Fibroblast of skin of scalp (primary cell): ENCODE data around the gene SEL1L.
A peak's percentile ranks its signal among the peaks of the same experiment; 100 is the strongest.
"Not testable (repeated sequence)": the region's sequence is repeated elsewhere in the genome, so short reads cannot be mapped to it uniquely, and the experiment has no call there.

ENCODE experiments used
- DNase-seq: peaks from one replicate; pipeline ENCODE4 v3.0.0-alpha.2; 2013

Gene SEL1L

GRCh38 chr14:81525129-81525528 lies 8.5 kb downstream of the SEL1L start:
- DNase-seq, result no peak

DNA sequence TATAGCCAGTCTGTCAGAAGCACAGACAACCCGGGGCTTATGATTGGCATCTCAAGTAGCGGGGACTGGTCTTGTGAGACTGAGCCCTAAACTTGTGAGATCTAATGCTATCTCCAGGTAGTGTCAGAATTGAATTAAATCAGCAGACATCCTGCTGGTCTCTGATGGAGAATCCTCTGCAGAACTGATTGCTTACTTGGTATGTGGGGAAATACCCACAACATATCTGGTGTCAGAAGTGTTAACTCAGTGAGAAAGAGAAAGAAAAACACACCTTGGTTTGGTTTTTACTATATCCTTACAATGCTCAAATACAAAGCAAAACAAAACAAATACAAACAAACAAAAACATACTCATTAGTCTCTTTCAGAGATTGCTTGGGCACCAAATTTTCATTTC lies 10.0 kb downstream of the SEL1L start:
- no peak for DNase-seq

GRCh38 chr14:81523016-81523415 lies 10.6 kb downstream of the SEL1L start:
- DNase-seq, result no peak

- DNase-seq, result peak; percentile 44
Observed at GRCh38 chr14:81521356-81521755, 12.3 kb downstream of the SEL1L start.

GRCh38 chr14:81519200-81520011 lies 14.2 kb downstream of the SEL1L start:
- DNase-seq, result no peak

DNA sequence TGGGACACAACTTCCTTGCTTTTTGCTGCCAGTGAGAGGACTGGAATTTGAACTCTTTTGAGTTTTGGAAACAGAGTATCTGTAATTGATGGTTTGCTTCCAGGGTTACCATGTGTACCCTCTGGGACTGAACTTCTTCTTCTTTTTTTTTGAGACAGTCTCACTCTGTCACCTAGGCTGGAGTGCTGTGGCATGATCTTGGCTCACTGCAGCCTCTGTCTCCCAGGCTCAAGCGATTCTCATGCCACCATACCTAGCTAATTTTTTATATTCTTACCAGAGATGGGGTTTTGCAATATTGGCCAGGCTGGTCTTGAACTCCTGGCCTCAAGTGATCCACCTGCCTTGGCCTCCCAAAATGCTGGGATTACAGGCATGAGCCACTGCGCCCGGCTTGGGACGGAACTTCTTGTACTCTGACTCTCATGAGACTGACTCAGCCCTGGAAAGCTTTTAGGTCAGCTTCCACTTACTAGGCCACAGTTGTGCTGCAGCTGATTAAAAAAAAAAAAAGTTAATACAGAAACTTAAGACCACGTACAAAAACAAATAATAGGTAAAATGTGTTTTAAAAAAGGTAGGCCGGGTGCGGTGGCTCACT lies 15.8 kb downstream of the SEL1L start:
- no peak for DNase-seq

DNA sequence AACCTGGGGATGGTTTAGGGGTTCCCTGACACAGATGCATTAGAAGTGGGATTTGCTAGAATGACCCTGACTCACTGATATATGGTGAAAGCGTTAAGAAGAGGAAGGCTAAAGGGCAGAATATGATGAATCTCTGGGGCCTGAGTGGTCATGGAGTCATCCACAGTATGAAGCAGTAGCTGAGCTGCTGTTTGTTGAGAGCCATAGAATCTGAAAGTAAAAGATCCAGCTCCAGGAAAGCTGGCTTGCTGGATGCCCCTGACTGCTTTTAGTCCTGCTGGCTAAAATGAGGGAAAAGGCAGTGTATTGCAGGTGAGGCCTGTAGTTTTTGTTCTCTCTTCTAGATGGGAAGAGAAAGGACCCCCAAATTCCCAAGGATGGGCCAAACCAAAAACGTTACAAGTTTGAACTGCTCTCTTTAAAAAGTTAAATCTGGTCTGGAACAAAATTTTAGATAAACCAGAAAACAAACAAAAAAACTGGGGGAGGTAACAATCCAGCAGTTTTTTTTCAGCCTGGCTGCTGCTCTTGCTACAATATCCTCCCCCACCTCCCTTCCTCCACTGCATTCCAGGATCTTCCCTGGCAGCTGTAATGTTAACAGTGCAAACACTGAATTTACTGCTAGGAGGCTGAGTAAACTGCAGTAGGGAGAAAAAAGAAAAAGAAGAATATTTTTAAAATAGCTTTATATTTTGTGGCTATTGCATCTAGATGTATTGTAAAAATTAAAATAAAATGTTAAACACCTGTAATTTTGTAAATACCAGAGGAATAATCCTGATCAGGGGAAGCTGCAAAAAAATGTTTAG lies 16.5 kb downstream of the SEL1L start:
- peak; percentile 36 for DNase-seq

DNA sequence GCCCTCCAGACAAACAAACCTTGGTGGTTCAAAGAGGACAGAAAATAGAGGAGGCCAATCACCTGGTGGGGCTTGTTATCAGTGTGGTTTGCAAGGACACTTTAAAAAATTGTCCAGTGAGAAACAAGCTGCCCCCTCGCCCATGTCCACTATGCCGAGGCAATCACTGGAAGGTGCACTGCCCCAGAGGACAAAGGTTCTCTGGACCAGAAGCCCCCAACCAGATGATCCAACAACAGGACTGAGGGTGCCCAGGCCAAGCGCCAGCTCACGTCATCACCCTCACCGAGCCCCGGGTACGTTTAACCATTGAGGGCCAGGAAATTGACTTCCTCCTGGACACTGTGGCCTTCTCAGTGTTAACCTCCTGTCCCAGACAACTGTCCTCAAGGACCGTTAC lies 17.7 kb downstream of the SEL1L start:
- not testable (repeated sequence) for DNase-seq

GRCh38 chr14:81512826-81513225 lies 20.8 kb downstream of the SEL1L start:
- DNase-seq, result not testable (repeated sequence)

DNA sequence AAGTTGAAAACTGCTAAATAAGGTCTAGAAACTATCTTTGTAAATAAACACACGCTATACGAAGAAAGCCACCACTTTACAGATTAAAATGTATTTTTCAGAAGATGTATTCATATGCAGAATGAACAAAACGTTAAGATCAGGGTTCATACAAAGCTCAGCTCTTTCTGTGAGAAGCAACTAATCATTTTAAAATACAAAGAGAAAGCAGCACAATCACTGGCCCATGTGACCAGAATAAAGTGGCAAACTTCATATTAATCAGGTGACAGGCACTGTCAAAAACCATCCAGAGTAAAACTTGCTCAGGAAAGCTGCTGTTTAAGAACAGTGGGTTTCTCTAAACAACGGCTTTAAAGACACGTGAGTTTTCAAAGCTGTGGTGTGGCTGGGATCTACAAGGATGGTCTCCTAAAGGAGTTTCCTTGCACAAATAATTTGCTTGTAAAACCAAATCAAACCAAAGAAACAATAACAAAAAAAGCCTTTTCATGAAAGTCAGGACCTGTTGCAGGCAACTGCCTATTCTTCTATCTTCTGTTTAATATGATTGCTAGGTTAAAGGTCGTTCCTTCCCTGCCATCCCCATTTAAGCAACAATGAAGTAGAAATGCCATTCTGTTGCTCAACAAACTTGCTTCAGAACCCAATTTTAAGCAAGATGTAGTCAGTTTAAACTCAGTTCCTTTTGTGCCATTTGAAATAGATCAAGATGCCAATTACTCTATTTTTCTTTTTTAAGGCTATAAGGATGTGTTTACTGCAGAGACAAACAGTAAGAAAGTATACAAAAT lies 22.3 kb downstream of the SEL1L start:
- DNase-seq, result no peak

- no peak for DNase-seq
Observed at GRCh38 chr14:81509838-81510452, 23.7 kb downstream of the SEL1L start.

DNA sequence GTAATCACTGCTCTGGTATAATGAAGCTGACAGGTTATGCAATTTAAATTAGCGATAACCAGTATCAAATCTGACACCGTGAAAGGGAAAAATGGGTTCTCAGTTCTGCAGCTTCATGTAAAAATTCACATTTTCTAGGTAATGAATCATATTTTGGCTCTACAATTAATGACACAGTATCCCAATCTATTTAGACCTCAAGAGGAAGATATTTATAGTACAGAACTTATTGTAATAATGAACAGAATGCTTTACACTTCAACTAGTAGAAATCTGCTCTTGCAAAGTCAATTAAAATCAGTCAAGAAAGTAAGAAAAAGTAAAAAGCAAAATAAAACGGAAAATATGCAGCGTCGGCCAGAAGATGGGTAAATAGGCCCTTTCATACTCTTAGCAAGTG lies 24.3 kb downstream of the SEL1L start:
- DNase-seq, result no peak

DNA sequence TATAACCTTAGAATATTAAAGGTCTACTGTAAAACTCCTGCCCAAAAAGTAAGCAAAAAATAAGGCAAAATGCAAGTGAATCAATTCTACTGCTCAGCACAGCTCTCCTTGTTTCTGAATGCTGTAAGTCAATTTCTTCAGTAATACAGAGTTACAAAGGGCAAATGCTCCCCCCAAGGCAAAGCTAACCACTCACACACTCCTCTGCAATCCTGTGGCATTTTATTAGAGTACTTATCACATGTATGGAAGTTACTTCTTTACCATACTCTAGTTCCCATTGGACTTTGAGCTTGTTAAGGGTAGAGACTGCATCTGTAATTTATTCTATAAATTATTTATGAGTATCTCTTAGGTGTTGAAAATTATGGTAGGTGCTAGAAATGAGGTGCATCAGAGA lies 27.2 kb downstream of the SEL1L start:
- DNase-seq, result no peak

- no peak for DNase-seq
Observed at GRCh38 chr14:81504864-81505263, 28.8 kb downstream of the SEL1L start.

DNA sequence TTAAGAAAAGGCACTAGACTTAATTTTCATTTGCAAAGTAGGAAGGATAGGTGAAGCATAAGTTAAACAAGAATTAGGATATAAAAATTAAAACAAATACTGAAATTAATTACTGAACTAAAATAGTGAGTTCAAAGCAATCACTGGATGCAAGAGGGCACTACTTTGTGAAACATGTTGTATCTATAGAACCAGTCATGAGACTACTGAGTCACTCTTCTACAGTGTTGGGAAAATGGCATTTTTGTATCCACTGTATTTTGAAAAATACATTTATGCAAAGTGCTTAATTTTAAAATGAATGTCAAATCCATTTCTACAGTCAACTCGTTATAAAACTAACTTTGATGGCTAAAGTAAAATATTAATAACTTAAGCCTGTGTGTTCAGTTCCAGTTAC lies 47.9 kb downstream of the SEL1L start:
- no peak for DNase-seq

GRCh38 chr14:81485372-81485771 lies 48.3 kb downstream of the SEL1L start:
- no peak for DNase-seq

DNA sequence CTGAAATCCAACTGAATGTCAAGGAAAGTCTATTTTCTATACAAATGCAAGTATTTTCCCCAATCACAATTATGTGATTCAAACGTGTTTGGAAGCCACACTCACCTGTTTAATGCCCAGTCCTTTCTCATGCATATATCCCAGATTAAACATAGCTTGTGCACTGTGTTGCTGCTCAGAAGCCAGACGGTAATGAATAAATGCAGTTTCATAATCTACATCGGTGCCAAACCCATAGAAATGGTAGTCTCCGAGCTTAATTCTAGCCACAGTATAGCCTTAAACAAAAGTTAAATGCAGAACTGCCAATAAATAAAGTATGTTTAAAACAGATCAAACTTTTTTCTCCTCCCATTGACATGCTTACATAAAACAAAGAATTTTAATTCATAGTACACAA lies 49.5 kb downstream of the SEL1L start:
- no peak for DNase-seq

DNA sequence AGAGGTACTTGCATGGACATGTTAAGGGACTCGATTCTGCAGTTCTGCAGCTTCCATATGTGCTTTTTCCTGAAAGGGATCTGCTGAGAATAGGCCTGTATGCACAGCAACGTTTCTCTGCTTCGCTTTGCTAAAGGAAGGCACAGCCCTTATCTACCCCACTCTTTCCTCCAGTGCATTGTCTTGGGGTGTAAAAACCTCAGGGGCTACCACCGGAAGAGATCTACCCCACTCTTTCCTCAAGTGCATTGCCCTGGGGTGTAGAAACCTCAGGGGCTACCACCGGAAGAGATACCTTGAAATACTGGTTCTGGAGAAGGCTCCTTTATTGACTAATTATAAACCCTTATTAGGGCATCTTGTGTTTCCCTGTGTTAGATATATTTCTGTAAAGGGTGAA lies 52.9 kb downstream of the SEL1L start:
- no peak for DNase-seq

- no peak for DNase-seq
Observed at GRCh38 chr14:81478446-81478845, 55.2 kb downstream of the SEL1L start.

DNA sequence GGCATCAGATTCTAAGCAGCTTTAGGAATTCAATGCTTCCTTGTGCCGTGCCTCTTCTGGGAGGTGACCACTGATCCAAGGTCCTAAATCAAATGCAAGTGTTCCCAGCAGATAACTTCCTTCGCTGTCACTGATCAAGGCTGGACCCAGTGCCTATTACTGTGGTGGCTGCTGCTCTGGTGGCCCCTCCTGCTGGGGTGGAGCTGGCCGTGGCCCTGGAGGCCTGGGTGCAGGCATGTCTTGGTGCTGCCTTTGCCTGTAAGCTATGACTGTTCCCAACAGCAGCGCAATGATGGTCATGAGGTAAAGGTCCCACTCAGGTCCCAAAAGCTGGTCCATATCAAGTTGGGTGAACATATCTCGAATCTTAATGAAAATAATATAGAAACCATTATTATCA lies 56.8 kb downstream of the SEL1L start:
- no peak for DNase-seq

GRCh38 chr14:81474685-81475324 lies 58.8 kb downstream of the SEL1L start:
- no peak for DNase-seq

GRCh38 chr14:81474148-81474492 lies 59.5 kb downstream of the SEL1L start:
- DNase-seq, result no peak
